Motor neuron (in vitro differentiated cells): Measurements from ENCODE around the gene BRCA2. TPM values are rescaled to one million over a fixed set of nuclear protein-coding genes. Genes with fewer than 3 reads are reported as not detected.
"Not testable (repeated sequence)": the region's sequence is repeated elsewhere in the genome, so short reads cannot be mapped to it uniquely, and the experiment has no call there.

Experiments used
- ATAC-seq, 8 experiments: fragments of 200-7000 bp; cut with Tn5 transposase; replicated peaks in 6 of 8; 2 replicates each; pipeline ENCODE4 v1.8.0; 2021; ENCODE audit warnings: mild to moderate bottlenecking in 8 of 8, moderate library complexity in 8 of 8
- H3K27ac ChIP-seq, 2 donors: fragments of 250-450 bp; sonication (Bioruptor Pico); 2 replicates each; pipeline ENCODE4 v1.9.0; 2021; ENCODE audit warnings: antibody characterized with exemption in 2 of 2, mild to moderate bottlenecking in 2 of 2, moderate library complexity in 1 of 2
- H3K4me1 ChIP-seq, 2 donors: fragments of 250-450 bp; sonication (Bioruptor Pico); replicated peaks in 1 of 2; 2 replicates each; pipeline ENCODE4 v1.6.1; 2021; ENCODE audit warnings: antibody characterized with exemption in 2 of 2, mild to moderate bottlenecking in 2 of 2, moderate library complexity in 1 of 2
- H3K4me3 ChIP-seq, 5 donors: fragments of 250-450 bp; sonication (Bioruptor Pico); 2 replicates each; pipeline ENCODE4 v1.9.0; 2021; ENCODE audit warnings: antibody characterized with exemption in 5 of 5, mild to moderate bottlenecking in 5 of 5, moderate library complexity in 4 of 5
- WGBS, 10 experiments: fragments of 450-650 bp; shearing (Covaris generic); methylation state at CpG; one replicate each; pipeline ENCODE4 v1.0.0; 2022; 5-methylcytosine and 5-hydroxymethylcytosine counted together
- in situ Hi-C, 9 experiments: fragments of 400-800 bp; cut with MboI; loops; one replicate each; pipeline ENCODE4 v1.15.0; 2021; ENCODE audit warnings: low sequenced_read_pairs in 9 of 9, low pct_unique_long_range_greater_than_20kb in 2 of 9; ENCODE audit not compliant: unreplicated experiment in 9 of 9
- total RNA-seq, 8 experiments: library from RNA; unstranded; fragments of 300-600 nt; gene quantifications; 2 replicates each; pipeline versions ENCODE4 v1.2.3 to v1.2.4, GENCODE V29; 2022

Gene BRCA2
- total RNA-seq, 8 experiments from 2014 or later, result 0.54 to 9.1 (median 1.7) TPM

GRCh38 chr13:32355935-32356334 lies 40.6 kb downstream of the BRCA2 start:
- 80 to 100% (median 96%) methylated on average over 1 to 8 of the region's 8 CpGs for WGBS, 10 experiments
- H3K4me3 ChIP-seq, H3K27ac ChIP-seq, H3K4me1 ChIP-seq, ATAC-seq, in situ Hi-C loops: not testable (repeated sequence)

GRCh38 chr13:32362574-32362973 lies 47.3 kb downstream of the BRCA2 start:
- no peak for ATAC-seq

GRCh38 chr13:32370805-32371204 lies 55.5 kb downstream of the BRCA2 start:
- in situ Hi-C loops, result no loop called here
- no peak overlapping the region for H3K27ac ChIP-seq
- ATAC-seq, result no peak

More at GRCh38 chr13:32362574-32362973, 47.3 kb downstream of the BRCA2 start:
- in situ Hi-C loops, result no loop called here
- H3K27ac ChIP-seq, result no peak overlapping the region
- H3K4me3 ChIP-seq, result no peak overlapping the region
- WGBS, 10 experiments, result 88 to 100% (median 100%) methylated on average over 2 of the region's 2 CpGs; no CpG with 5 or more reads in 3 of the 10 experiments
- no peaks in the 10 kb centered on the region for H3K4me1 ChIP-seq

GRCh38 chr13:32376642-32377415 lies 61.5 kb downstream of the BRCA2 start:
- no peak overlapping the region for H3K4me3 ChIP-seq
- no peak overlapping the region for H3K27ac ChIP-seq
- H3K4me1 ChIP-seq, result no peaks in the 10 kb centered on the region
- no peak for ATAC-seq
- in situ Hi-C loops, result no loop called here
- 87 to 100% (median 97%) methylated on average over 1 to 11 of the region's 13 CpGs; no CpG with 5 or more reads in 1 of the 10 experiments for WGBS, 10 experiments

More at GRCh38 chr13:32370805-32371204, 55.5 kb downstream of the BRCA2 start:
- H3K4me1 ChIP-seq, result no peaks in the 10 kb centered on the region
- H3K4me3 ChIP-seq, result no peak overlapping the region
- WGBS, 10 experiments, result 90 to 100% (median 100%) methylated on average over 1 to 2 of the region's 2 CpGs; no CpG with 5 or more reads in 4 of the 10 experiments

- H3K4me1 ChIP-seq, result no peaks in the 10 kb centered on the region
- H3K4me3 ChIP-seq, result no peak overlapping the region
- ATAC-seq, result no peak
- in situ Hi-C loops, result no loop called here
- 80 to 100% (median 100%) methylated on average over 1 of the region's 1 CpG; no CpG with 5 or more reads in 2 of the 10 experiments for WGBS, 10 experiments
- H3K27ac ChIP-seq, result no peak overlapping the region
Measured at GRCh38 chr13:32378012-32378411, 62.7 kb downstream of the BRCA2 start.

GRCh38 chr13:32381539-32381938 lies 66.2 kb downstream of the BRCA2 start:
- 69 to 94% (median 83%) methylated on average over 1 to 3 of the region's 3 CpGs; no CpG with 5 or more reads in 3 of the 10 experiments for WGBS, 10 experiments

GRCh38 chr13:32383836-32384618 lies 68.7 kb downstream of the BRCA2 start:
- in situ Hi-C loops, result no loop called here
- no peak for ATAC-seq
- H3K4me1 ChIP-seq, result no peaks in the 10 kb centered on the region
- 66 to 100% (median 90%) methylated on average over 2 to 4 of the region's 5 CpGs; no CpG with 5 or more reads in 1 of the 10 experiments for WGBS, 10 experiments
- H3K4me3 ChIP-seq, result no peak overlapping the region
- no peak overlapping the region for H3K27ac ChIP-seq

More at GRCh38 chr13:32381539-32381938, 66.2 kb downstream of the BRCA2 start:
- in situ Hi-C loops, result no loop called here
- Histone ChIP-seq H3K4me1 (no peaks in the 10 kb centered on the region), H3K4me3 (no peak overlapping the region), H3K27ac (no peak overlapping the region)
- peak in 5 of 8 experiments; percentile 32 to 73 (median 47) for ATAC-seq

GRCh38 chr13:32384702-32385101 lies 69.4 kb downstream of the BRCA2 start:
- no peak for ATAC-seq
- in situ Hi-C loops, result no loop called here
- Histone ChIP-seq H3K4me1 (no peaks in the 10 kb centered on the region), H3K4me3 (no peak overlapping the region), H3K27ac (no peak overlapping the region)
- WGBS, 10 experiments, result 80 to 100% (median 100%) methylated on average over 1 to 2 of the region's 2 CpGs; no CpG with 5 or more reads in 4 of the 10 experiments

GRCh38 chr13:32385410-32385809 lies 70.1 kb downstream of the BRCA2 start:
- in situ Hi-C loops, result no loop called here
- H3K4me3 ChIP-seq, result no peak overlapping the region
- H3K4me1 ChIP-seq, result no peaks in the 10 kb centered on the region
- H3K27ac ChIP-seq, result no peak overlapping the region
- no peak for ATAC-seq

- Histone ChIP-seq H3K4me1 (no peaks in the 10 kb centered on the region), H3K4me3 (no peak overlapping the region), H3K27ac (no peak overlapping the region)
- WGBS, 10 experiments, result 88 to 100% (median 94%) methylated on average over 2 to 4 of the region's 4 CpGs; no CpG with 5 or more reads in 3 of the 10 experiments
- in situ Hi-C loops, result no loop called here
- ATAC-seq, result no peak
Measured at GRCh38 chr13:32390048-32390447, 74.7 kb downstream of the BRCA2 start.

GRCh38 chr13:32390484-32390883 lies 75.2 kb downstream of the BRCA2 start:
- WGBS, 10 experiments, result 83 to 100% (median 100%) methylated on average over 1 of the region's 1 CpG; no CpG with 5 or more reads in 7 of the 10 experiments
- Histone ChIP-seq H3K4me3 (no peak overlapping the region), H3K27ac (no peak overlapping the region), H3K4me1 (no peaks in the 10 kb centered on the region)
- no peak for ATAC-seq
- in situ Hi-C loops, result no loop called here

GRCh38 chr13:32391101-32391619 lies 75.9 kb downstream of the BRCA2 start:
- Histone ChIP-seq H3K4me3 (no peak overlapping the region), H3K27ac (no peak overlapping the region), H3K4me1 (no peaks in the 10 kb centered on the region)
- peak in 3 of 8 experiments; percentile 80 to 99 (median 95) for ATAC-seq
- in situ Hi-C loops, result no loop called here
- 17 to 96% (median 68%) methylated on average over 1 to 4 of the region's 4 CpGs; no CpG with 5 or more reads in 1 of the 10 experiments for WGBS, 10 experiments

GRCh38 chr13:32403108-32403507 lies 87.8 kb downstream of the BRCA2 start:
- ATAC-seq, result no peak
- H3K27ac ChIP-seq, result no peak overlapping the region
- WGBS, 10 experiments, result 58 to 100% (median 91%) methylated on average over 1 to 4 of the region's 4 CpGs; no CpG with 5 or more reads in 1 of the 10 experiments

More at GRCh38 chr13:32403108-32403507, 87.8 kb downstream of the BRCA2 start:
- peaks cover 0 to 8% of the 10 kb centered on the region in 2 donors for H3K4me1 ChIP-seq
- in situ Hi-C loops, result no loop called here
- H3K4me3 ChIP-seq, result no peak overlapping the region
